Measurements from ENCODE around the gene SUSD4.
A peak's percentile ranks its signal among the peaks of the same experiment; 100 is the strongest.

The SUSD4 gene

DNA sequence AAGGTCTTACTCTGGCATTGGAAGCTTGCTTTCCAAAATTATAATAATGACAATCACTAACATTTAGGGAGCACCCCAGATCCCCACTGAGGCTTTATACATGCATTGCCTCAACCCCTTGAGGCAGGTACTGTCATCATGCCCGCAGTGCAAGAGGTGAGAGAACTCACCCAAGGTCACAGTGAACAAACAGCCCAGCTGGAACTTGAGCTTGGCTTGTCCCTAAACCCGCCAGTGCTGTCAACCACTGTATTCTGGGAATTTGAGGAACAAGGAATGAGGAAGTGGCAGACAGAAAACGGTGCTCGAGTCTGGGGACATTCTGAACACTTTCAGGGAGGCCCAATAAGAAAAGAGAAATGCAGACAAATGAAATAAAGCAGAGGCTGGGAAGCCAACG lies 186.3 kb downstream of the SUSD4 start:
- DNase-seq (ENCODE audit: low spot score) = no peak
- TF ChIP-seq, protein P1, sequence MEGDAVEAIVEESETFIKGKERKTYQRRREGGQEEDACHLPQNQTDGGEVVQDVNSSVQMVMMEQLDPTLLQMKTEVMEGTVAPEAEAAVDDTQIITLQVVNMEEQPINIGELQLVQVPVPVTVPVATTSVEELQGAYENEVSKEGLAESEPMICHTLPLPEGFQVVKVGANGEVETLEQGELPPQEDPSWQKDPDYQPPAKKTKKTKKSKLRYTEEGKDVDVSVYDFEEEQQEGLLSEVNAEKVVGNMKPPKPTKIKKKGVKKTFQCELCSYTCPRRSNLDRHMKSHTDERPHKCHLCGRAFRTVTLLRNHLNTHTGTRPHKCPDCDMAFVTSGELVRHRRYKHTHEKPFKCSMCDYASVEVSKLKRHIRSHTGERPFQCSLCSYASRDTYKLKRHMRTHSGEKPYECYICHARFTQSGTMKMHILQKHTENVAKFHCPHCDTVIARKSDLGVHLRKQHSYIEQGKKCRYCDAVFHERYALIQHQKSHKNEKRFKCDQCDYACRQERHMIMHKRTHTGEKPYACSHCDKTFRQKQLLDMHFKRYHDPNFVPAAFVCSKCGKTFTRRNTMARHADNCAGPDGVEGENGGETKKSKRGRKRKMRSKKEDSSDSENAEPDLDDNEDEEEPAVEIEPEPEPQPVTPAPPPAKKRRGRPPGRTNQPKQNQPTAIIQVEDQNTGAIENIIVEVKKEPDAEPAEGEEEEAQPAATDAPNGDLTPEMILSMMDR (IDR thresholded peaks at IDR 0.05) = no peak
- Histone ChIP-seq H3K4me3 (no peak overlapping the region), H3K27ac (peak overlapping the region in 1 of 2 donors; percentile 43)

DNA sequence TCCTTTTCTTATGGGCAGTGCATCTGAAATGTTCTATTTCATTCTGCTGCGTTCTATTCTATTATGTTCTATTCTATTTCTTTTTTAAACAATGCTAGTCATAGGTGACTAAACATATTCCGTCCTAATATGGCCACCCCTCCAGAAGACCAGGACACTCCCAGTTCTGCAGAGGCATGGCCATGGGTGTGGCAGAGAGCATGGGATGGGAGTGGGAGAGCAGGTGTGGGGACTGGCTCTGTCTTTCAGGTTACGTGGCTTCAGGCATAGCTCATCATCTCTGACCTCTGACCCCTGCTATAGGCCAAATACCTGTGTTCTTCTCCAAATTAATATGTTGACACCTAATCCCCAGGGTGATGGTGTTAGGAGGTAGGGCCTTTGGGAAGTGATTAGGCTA lies 187.5 kb downstream of the SUSD4 start:
- no peak for DNase-seq (ENCODE audit: low spot score)
- Histone ChIP-seq H3K27ac (peak overlapping the region in 1 of 2 donors; percentile 4), H3K4me3 (no peak overlapping the region)
- TF ChIP-seq, protein P1 (IDR thresholded peaks at IDR 0.05) = no peak

DNA sequence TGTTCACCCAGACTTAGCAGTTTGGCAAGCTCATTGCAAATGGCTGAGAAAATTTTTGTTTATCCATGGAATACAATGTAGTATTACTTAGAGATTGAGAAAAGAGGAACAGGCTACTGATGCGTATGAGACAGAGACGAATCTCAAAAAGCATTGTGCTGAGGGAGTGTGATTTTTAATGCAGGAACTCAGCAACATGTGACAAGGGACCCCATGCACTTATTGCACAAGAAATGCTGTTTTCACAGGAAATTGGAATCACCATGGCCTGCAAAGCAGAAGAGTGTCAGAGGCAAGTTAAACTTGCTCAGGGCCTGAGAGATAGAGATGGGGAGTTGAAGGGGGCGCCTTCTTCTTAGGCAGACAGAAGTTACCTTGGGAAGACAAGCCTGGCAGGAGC lies 188.3 kb downstream of the SUSD4 start:
- H3K4me3 ChIP-seq = no peak overlapping the region
- peak overlapping the region in 1 of 2 donors; percentile 52 for H3K27ac ChIP-seq
- no peak for DNase-seq (ENCODE audit: low spot score)
- TF ChIP-seq, protein P1 (IDR thresholded peaks at IDR 0.05) = no peak

DNA sequence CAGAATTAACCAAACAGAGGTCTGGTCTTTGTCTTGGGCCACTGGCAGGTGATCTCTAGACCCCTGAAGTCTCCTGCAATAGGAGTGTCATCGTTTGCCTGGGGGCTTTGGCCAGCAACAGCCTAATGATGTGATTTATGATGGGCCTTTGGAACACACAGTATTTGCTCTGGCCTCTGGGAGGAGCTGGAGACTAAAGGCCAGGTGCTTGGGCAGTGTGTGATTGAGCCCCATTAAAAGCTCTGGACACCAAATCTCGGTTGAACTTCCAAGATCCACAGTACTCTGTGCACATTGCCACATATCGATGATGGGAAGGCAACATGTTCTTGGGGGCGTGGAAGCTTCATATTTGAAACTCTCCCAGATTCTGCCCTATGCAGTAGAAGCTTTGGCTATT lies 188.9 kb downstream of the SUSD4 start:
- Histone ChIP-seq H3K27ac (peak overlapping the region in 1 of 2 donors; percentile 52), H3K4me3 (no peak overlapping the region)
- TF ChIP-seq, protein P1 (IDR thresholded peaks at IDR 0.05) = no peak
- DNase-seq (ENCODE audit: low spot score) = no peak

All from coronary artery (tissue), 2 donors.